ENCODE data around the gene LMF1. TPM values are rescaled to one million over a fixed set of nuclear protein-coding genes. Genes with fewer than 3 reads are reported as not detected.

Gene LMF1
- total and polyA plus RNA-seq, 9 of the 15 experiments (the other 6 are each of a cell fraction or from before 2014, with no cell fraction given), result 0.11 to 1.6 (median 0.55) TPM; not detected in 1

GRCh38 chr16:841455-842060 is 129.2 kb downstream of the LMF1 start (continued):
- TF ChIP-seq PATZ1 (CRISPR knock-in tag; IDR thresholded peaks at IDR 0.05; ENCODE audit: borderline replicate concordance) (no peak), HMBOX1 (IDR thresholded peaks at IDR 0.05) (no peak), ZBTB8A (IDR thresholded peaks at IDR 0.05; ENCODE audit: partially characterized antibody) (no peak)

- in situ Hi-C loops (cut with MboI) (no loop called here), intact Hi-C loops (cut with micrococcal nuclease) (no loop called here)
- FAIRE-seq, result no peak
- ATAC-seq, result peak; percentile 61; the same call in 2 of the 3 replicates
- no peaks in the 10 kb centered on the region for H3K9me1 ChIP-seq (ENCODE audit: control insufficient read depth, insufficient read depth, low read length)
- CTCF ChIA-PET (ENCODE audit: low intra/inter-chr PET ratio), result no interaction called here
- no peaks in the 10 kb centered on the region for H3K36me3 ChIP-seq (ENCODE audit: control insufficient read depth, insufficient read depth, low read length)
- peaks cover 32 to 71% of the 10 kb centered on the region in 2 experiments; a peak in 4 of 5 replicates for H3K27me3 ChIP-seq (ENCODE audit: control insufficient read depth in 2 of 2, insufficient read depth in 2 of 2, low read length in 2 of 2)
- TF ChIP-seq CUX1 (CRISPR knock-in tag; IDR thresholded peaks at IDR 0.05) (no peak), HEY1 (CRISPR knock-in tag; IDR thresholded peaks at IDR 0.05; ENCODE audit: borderline replicate concordance) (no peak)
- peaks cover 1% of the 10 kb centered on the region; the same call in 1 of the 2 replicates for H3K9me3 ChIP-seq (replicated peaks; ENCODE audit: control insufficient read depth, insufficient read depth, low read depth, low read length)
- H3K4me3 ChIP-seq, result no peak overlapping the region
- no peak overlapping the region for H3K4me2 ChIP-seq (ENCODE audit: insufficient read depth, low read length)
- H4K20me1 ChIP-seq (replicated peaks; ENCODE audit: control insufficient read depth, insufficient read depth, low read length), result no peaks in the 10 kb centered on the region
- H3K9ac ChIP-seq (ENCODE audit: insufficient read depth in 1 of 2, low read depth in 2 of 2, low read length in 2 of 2), result no peak overlapping the region; a peak in 1 of 4 replicates
- POLR2A ChIA-PET, result interaction anchor here (0.5 to 0.7 kb wide), 2 partner anchors 12 to 157 kb away, joined by 3 read pairs; no protein-coding TSS in a partner anchor
- no peaks in the 10 kb centered on the region for H3K79me2 ChIP-seq (ENCODE audit: control insufficient read depth, insufficient read depth, low read length)
- H3K4me1 ChIP-seq (replicated peaks in 1 of 2; ENCODE audit: control insufficient read depth in 2 of 2, insufficient read depth in 2 of 2, low read length in 2 of 2), result peaks cover 0 to 52% of the 10 kb centered on the region in 2 experiments; a peak in 2 of 5 replicates
- H3K27ac ChIP-seq (ENCODE audit: extremely low read depth, low read depth, low read length), result no peak overlapping the region
- 5% methylated on average over 21 of the region's 34 CpGs for WGBS (ENCODE audit: insufficient coverage, low coverage, missing lambda C conversion rate)
- no TSS peak for BruUV-seq (replicated peaks)
- H2AFZ ChIP-seq (ENCODE audit: low read depth, low read length), result no peak overlapping the region
- no peak for DNase-seq (ENCODE audit: extremely low read depth in 1 of 4, low spot score in 3 of 4)
Observed at GRCh38 chr16:840561-841454, 130.0 kb downstream of the LMF1 start.

Data from K562 (cell line).